DOHH2 (cell line): ENCODE results near the gene LSP1.

Experiments used
- EZH2phosphoT487 ChIP-seq: fragments of 200-600 bp; sonication (generic); IDR thresholded peaks from 2 replicates; pipeline ENCODE4 v1.6.1; 2017; ENCODE audit warnings: borderline replicate concordance, mild to moderate bottlenecking, antibody characterized with exemption, low read length, moderate library complexity, mixed read lengths
- TF ChIP-seq, protein P1 (sequence below): fragments of 200-600 bp; sonication (generic); IDR thresholded peaks from one replicate; pipeline ENCODE4 v1.5.1; 2014; ENCODE audit warnings: antibody characterized with exemption, mild to moderate bottlenecking, low read depth, low read length; ENCODE audit not compliant: poor library complexity, severe bottlenecking

GRCh38 chr11:1899686-1900085, 46.8 kb downstream of the LSP1 start:
- TF ChIP-seq, protein P1, sequence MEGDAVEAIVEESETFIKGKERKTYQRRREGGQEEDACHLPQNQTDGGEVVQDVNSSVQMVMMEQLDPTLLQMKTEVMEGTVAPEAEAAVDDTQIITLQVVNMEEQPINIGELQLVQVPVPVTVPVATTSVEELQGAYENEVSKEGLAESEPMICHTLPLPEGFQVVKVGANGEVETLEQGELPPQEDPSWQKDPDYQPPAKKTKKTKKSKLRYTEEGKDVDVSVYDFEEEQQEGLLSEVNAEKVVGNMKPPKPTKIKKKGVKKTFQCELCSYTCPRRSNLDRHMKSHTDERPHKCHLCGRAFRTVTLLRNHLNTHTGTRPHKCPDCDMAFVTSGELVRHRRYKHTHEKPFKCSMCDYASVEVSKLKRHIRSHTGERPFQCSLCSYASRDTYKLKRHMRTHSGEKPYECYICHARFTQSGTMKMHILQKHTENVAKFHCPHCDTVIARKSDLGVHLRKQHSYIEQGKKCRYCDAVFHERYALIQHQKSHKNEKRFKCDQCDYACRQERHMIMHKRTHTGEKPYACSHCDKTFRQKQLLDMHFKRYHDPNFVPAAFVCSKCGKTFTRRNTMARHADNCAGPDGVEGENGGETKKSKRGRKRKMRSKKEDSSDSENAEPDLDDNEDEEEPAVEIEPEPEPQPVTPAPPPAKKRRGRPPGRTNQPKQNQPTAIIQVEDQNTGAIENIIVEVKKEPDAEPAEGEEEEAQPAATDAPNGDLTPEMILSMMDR, result no peak
- TF ChIP-seq EZH2phosphoT487, result no peak
